Measurements from ENCODE around the gene ZNF382. TPM values are rescaled to one million over a fixed set of nuclear protein-coding genes. Genes with fewer than 3 reads are reported as not detected.

The ZNF382 gene
- total RNA-seq (ENCODE audit: unreplicated experiment), result 77.1 TPM
- long read RNA-seq, partial matches to known transcripts, result 0 of 4 reads
- long read RNA-seq, other reads (novel, unspliced or antisense), result 3 of 4 reads

DNA sequence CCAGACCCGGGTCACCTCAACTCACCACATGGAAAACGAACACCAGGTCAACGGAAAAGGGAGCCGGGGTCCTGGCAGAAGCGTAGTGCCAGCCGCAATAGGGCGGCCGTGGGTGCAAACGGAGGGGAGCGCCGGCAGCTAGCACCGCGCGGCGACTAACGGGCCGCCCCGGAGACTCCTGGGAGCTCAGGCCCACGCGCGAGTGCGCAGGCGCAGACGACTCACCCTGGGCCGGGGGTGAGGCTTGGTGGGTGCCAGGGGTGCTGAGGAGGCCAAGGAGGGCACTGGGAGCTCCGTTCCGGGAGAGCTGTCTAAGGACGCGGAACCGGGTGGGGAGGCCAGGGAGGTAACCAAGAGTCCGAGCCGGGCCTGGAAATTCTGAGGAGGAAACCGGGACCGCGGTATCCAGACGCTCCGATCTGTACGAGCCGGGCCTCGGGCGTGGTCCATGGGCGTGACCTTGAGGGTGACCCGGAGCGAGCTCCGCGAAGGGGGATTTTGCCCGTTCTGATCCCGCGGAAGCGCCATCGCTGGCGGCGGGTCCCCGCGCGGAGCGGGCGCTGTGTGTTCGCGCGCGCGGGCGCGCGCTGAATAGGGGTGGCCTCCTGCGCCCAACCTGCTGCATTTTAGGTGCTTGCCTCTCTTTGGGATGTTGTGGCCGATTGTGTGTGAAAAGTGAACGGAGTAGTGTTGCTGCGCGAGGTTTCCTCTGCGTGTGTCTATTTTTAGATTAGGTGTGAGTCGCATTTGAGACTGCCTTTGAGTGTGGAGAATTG lies at the start of gene ZNF382:
Gene ZNF382, plus strand, starts transcription at position 213 of the 776 bp plus-strand sequence. CDS start 4,602 bp downstream, outside the sequence.
- Mint-ChIP-seq H3K36me3 (ENCODE audit: unreplicated experiment) (peaks cover 13% of the 10 kb centered on the region), H3K4me3 (ENCODE audit: unreplicated experiment) (peak within 1 kb of the TSS; percentile 96), H3K27me3 (ENCODE audit: unreplicated experiment) (peaks cover 11% of the 10 kb centered on the region), H3K27ac (ENCODE audit: unreplicated experiment) (peak within 1 kb of the TSS; percentile 93), H3K9me3 (ENCODE audit: unreplicated experiment) (peaks cover 9% of the 10 kb centered on the region), H3K4me1 (ENCODE audit: low read depth, unreplicated experiment) (peaks cover 6% of the 10 kb centered on the region)
- peak; percentile 93 for DNase-seq
- TF ChIP-seq, protein P1, sequence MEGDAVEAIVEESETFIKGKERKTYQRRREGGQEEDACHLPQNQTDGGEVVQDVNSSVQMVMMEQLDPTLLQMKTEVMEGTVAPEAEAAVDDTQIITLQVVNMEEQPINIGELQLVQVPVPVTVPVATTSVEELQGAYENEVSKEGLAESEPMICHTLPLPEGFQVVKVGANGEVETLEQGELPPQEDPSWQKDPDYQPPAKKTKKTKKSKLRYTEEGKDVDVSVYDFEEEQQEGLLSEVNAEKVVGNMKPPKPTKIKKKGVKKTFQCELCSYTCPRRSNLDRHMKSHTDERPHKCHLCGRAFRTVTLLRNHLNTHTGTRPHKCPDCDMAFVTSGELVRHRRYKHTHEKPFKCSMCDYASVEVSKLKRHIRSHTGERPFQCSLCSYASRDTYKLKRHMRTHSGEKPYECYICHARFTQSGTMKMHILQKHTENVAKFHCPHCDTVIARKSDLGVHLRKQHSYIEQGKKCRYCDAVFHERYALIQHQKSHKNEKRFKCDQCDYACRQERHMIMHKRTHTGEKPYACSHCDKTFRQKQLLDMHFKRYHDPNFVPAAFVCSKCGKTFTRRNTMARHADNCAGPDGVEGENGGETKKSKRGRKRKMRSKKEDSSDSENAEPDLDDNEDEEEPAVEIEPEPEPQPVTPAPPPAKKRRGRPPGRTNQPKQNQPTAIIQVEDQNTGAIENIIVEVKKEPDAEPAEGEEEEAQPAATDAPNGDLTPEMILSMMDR (IDR thresholded peaks at IDR 0.05; ENCODE audit: partially characterized antibody, unreplicated experiment), result no peak

- no peak for DNase-seq
- TF ChIP-seq, protein P1 (IDR thresholded peaks at IDR 0.05; ENCODE audit: partially characterized antibody, unreplicated experiment), result no peak
These were observed 40.7 kb upstream of the ZNF382 start for GRCh38 chr19:36564391-36564790.

GRCh38 chr19:36572593-36573019 lies 32.5 kb upstream of the ZNF382 start:
- H3K27me3 Mint-ChIP-seq (ENCODE audit: unreplicated experiment), result peaks cover 2% of the 10 kb centered on the region
- peak overlapping the region; percentile 98 for H3K4me3 Mint-ChIP-seq (ENCODE audit: unreplicated experiment)
- TF ChIP-seq, protein P1 (IDR thresholded peaks at IDR 0.05; ENCODE audit: partially characterized antibody, unreplicated experiment), result no peak
- no peak for DNase-seq
- H3K36me3 Mint-ChIP-seq (ENCODE audit: unreplicated experiment), result peaks cover 19% of the 10 kb centered on the region
- H3K4me1 Mint-ChIP-seq (ENCODE audit: low read depth, unreplicated experiment), result peaks cover 11% of the 10 kb centered on the region
- peaks cover 7% of the 10 kb centered on the region for H3K9me3 Mint-ChIP-seq (ENCODE audit: unreplicated experiment)
- peak overlapping the region; percentile 94 for H3K27ac Mint-ChIP-seq (ENCODE audit: unreplicated experiment)

More at GRCh38 chr19:36564391-36564790, 40.7 kb upstream of the ZNF382 start:
- Mint-ChIP-seq H3K36me3 (ENCODE audit: unreplicated experiment) (peaks cover 63% of the 10 kb centered on the region), H3K27ac (ENCODE audit: unreplicated experiment) (no peak overlapping the region), H3K4me1 (ENCODE audit: low read depth, unreplicated experiment) (no peaks in the 10 kb centered on the region), H3K9me3 (ENCODE audit: unreplicated experiment) (peaks cover 12% of the 10 kb centered on the region), H3K4me3 (ENCODE audit: unreplicated experiment) (no peak overlapping the region), H3K27me3 (ENCODE audit: unreplicated experiment) (peaks cover 6% of the 10 kb centered on the region)

- peaks cover 7% of the 10 kb centered on the region for H3K9me3 Mint-ChIP-seq (ENCODE audit: unreplicated experiment)
- peaks cover 13% of the 10 kb centered on the region for H3K36me3 Mint-ChIP-seq (ENCODE audit: unreplicated experiment)
These were observed 31.9 kb upstream of the ZNF382 start, which contains the start of gene ZNF529 for GRCh38 chr19:36573020-36573894. Gene ZNF529, minus strand, starts transcription at chr19:36573292. Its CDS starts 946 bp downstream, at chr19:36572346.

More at GRCh38 chr19:36573020-36573894, 31.9 kb upstream of the ZNF382 start, which contains the start of gene ZNF529:
- TF ChIP-seq, protein P1 (IDR thresholded peaks at IDR 0.05; ENCODE audit: partially characterized antibody, unreplicated experiment), result no peak
- H3K4me1 Mint-ChIP-seq (ENCODE audit: low read depth, unreplicated experiment), result peaks cover 11% of the 10 kb centered on the region
- peaks cover 2% of the 10 kb centered on the region for H3K27me3 Mint-ChIP-seq (ENCODE audit: unreplicated experiment)
- peak within 1 kb of the TSS; percentile 94 for H3K27ac Mint-ChIP-seq (ENCODE audit: unreplicated experiment)
- DNase-seq, result peak; percentile 91
- H3K4me3 Mint-ChIP-seq (ENCODE audit: unreplicated experiment), result peak within 1 kb of the TSS; percentile 98
